Neuronal stem cell (in vitro differentiated cells): ENCODE data around the gene SNX24.

ENCODE experiments used
- DNase-seq: peaks from one replicate; pipeline ENCODE4 v3.0.0-alpha.2; 2013; ENCODE audit warnings: low spot score
- H2AFZ ChIP-seq: one replicate; pipeline ENCODE4 v1.6.1; 2013; ENCODE audit warnings: mild to moderate bottlenecking, low read length, inconsistent platforms
- H2AK5ac ChIP-seq: 2 replicates; pipeline ENCODE4 v1.6.1; 2013; ENCODE audit warnings: low read depth, mild to moderate bottlenecking, inconsistent platforms, low read length, moderate library complexity, mixed read lengths
- H2BK120ac ChIP-seq: 2 replicates; pipeline ENCODE4 v1.6.1; 2013; ENCODE audit warnings: low read depth, mild to moderate bottlenecking, inconsistent platforms, low read length, moderate library complexity, mixed read lengths
- H2BK12ac ChIP-seq: one replicate; pipeline ENCODE4 v1.6.1; 2013; ENCODE audit warnings: low read length, inconsistent platforms
- H2BK15ac ChIP-seq: 2 replicates; pipeline ENCODE4 v1.6.1; 2013; ENCODE audit warnings: mild to moderate bottlenecking, low read length, inconsistent platforms, mixed read lengths
- H2BK5ac ChIP-seq: one replicate; pipeline ENCODE4 v1.6.1; 2013; ENCODE audit warnings: inconsistent platforms, mild to moderate bottlenecking, low read length, moderate library complexity
- H3K14ac ChIP-seq: one replicate; pipeline ENCODE4 v1.6.1; 2013; ENCODE audit warnings: low read length, inconsistent platforms
- H3K18ac ChIP-seq: 2 replicates; pipeline ENCODE4 v1.6.1; 2013; ENCODE audit warnings: low read length, inconsistent platforms
- H3K23ac ChIP-seq: 2 replicates; pipeline ENCODE4 v1.6.1; 2013; ENCODE audit warnings: low read depth, mild to moderate bottlenecking, mixed read lengths, low read length, inconsistent platforms; ENCODE audit not compliant: poor library complexity
- H3K27ac ChIP-seq: replicated peaks from 3 replicates; pipeline ENCODE4 v1.5.1; 2013; ENCODE audit warnings: low read length, inconsistent platforms
- H3K27me3 ChIP-seq, 3 experiments: 2 replicates each; pipeline ENCODE4 v1.6.1; 2013; ENCODE audit warnings: low read length in 3 of 3, mild to moderate bottlenecking in 2 of 3, inconsistent platforms in 1 of 3, low read depth in 1 of 3, mixed read lengths in 1 of 3, moderate library complexity in 1 of 3; ENCODE audit not compliant: control insufficient read depth in 3 of 3, insufficient read depth in 3 of 3
- H3K36me3 ChIP-seq, 2 donors: replicated peaks in 1 of 2; 2 replicates each; pipeline ENCODE4 v1.6.1; 2013; ENCODE audit warnings: low read length in 2 of 2; ENCODE audit not compliant: control insufficient read depth in 2 of 2, insufficient read depth in 2 of 2
- H3K4ac ChIP-seq: 2 replicates; pipeline ENCODE4 v1.6.1; 2013; ENCODE audit warnings: inconsistent platforms, mild to moderate bottlenecking, low read length, moderate library complexity
- H3K4me1 ChIP-seq, 2 donors: 1 replicate in 1 of 2; 2 replicates in 1 of 2; pipeline ENCODE4 v1.6.1; 2013; ENCODE audit warnings: low read length in 2 of 2, low read depth in 1 of 2; ENCODE audit not compliant: control insufficient read depth in 2 of 2, insufficient read depth in 1 of 2
- H3K4me2 ChIP-seq: one replicate; pipeline ENCODE4 v1.6.1; 2013; ENCODE audit warnings: mild to moderate bottlenecking, low read length, inconsistent platforms; ENCODE audit not compliant: insufficient read depth, poor library complexity, severe bottlenecking
- H3K4me3 ChIP-seq, 2 donors: 2 replicates each; pipeline ENCODE4 v1.5.1; 2013; ENCODE audit warnings: low read length in 2 of 2, mild to moderate bottlenecking in 2 of 2, inconsistent platforms in 1 of 2, moderate library complexity in 1 of 2
- H3K79me1 ChIP-seq: one replicate; pipeline ENCODE4 v1.6.1; 2013; ENCODE audit warnings: low read depth, mild to moderate bottlenecking, inconsistent platforms, low read length, moderate library complexity
- H3K9ac ChIP-seq: one replicate; pipeline ENCODE4 v1.6.1; 2013; ENCODE audit warnings: mild to moderate bottlenecking, low read depth, low read length, inconsistent platforms; ENCODE audit not compliant: poor library complexity
- H3K9me3 ChIP-seq, 2 donors: replicated peaks in 1 of 2; 2 replicates each; pipeline versions ENCODE3 to v1.6.1; 2013; ENCODE audit warnings: low read length in 2 of 2, mild to moderate bottlenecking in 2 of 2, inconsistent platforms in 1 of 2, low read depth in 1 of 2, mixed read lengths in 1 of 2, moderate library complexity in 1 of 2; ENCODE audit not compliant: control insufficient read depth in 2 of 2, insufficient read depth in 1 of 2
- H4K8ac ChIP-seq: one replicate; pipeline ENCODE4 v1.6.1; 2013; ENCODE audit warnings: low read depth, mild to moderate bottlenecking, inconsistent platforms, low read length, moderate library complexity
- H4K91ac ChIP-seq: one replicate; pipeline ENCODE4 v1.6.1; 2013; ENCODE audit warnings: low read length, low read depth, mild to moderate bottlenecking, inconsistent platforms; ENCODE audit not compliant: poor library complexity
- WGBS, 2 donors: extraction: QIAGEN DNeasy Blood & Tissue Kit; methylation state at CpG; one replicate each; pipeline ENCODE4 v1.1.7; 2013; ENCODE audit warnings: missing lambda C conversion rate in 2 of 2, mixed read lengths in 1 of 2; ENCODE audit not compliant: insufficient read length in 2 of 2, insufficient replicate concordance in 1 of 2; ENCODE audit errors: extremely low coverage in 2 of 2; 5-methylcytosine and 5-hydroxymethylcytosine counted together

Gene SNX24

GRCh38 chr5:122877518-122877917 is 32.1 kb downstream of the SNX24 start:
- H3K27me3 ChIP-seq, result no peaks in the 10 kb centered on the region
- H3K23ac ChIP-seq, result no peak overlapping the region
- no peak overlapping the region for H3K4me3 ChIP-seq
- no peak overlapping the region for H2BK15ac ChIP-seq
- no peaks in the 10 kb centered on the region for H3K9me3 ChIP-seq
- H3K4me1 ChIP-seq, result peaks cover 0 to 3% of the 10 kb centered on the region in 2 donors
- H2BK5ac ChIP-seq, result no peak overlapping the region
- no peak overlapping the region for H2BK12ac ChIP-seq
- H2BK120ac ChIP-seq, result no peak overlapping the region
- no peak overlapping the region for H3K27ac ChIP-seq
- no peak overlapping the region for H3K9ac ChIP-seq
- no peak for DNase-seq
- no peak overlapping the region for H3K4ac ChIP-seq
- WGBS, 2 donors, result no CpG with 5 or more reads among the region's 2 CpGs
- no peak overlapping the region for H3K14ac ChIP-seq
- H3K36me3 ChIP-seq, result no peaks in the 10 kb centered on the region
- no peak overlapping the region for H2AFZ ChIP-seq
- H4K91ac ChIP-seq, result no peak overlapping the region
- no peak overlapping the region for H3K4me2 ChIP-seq
- H4K8ac ChIP-seq, result no peak overlapping the region
- no peak overlapping the region for H3K18ac ChIP-seq
- H3K79me1 ChIP-seq, result no peaks in the 10 kb centered on the region
- H2AK5ac ChIP-seq, result no peak overlapping the region

- Histone ChIP-seq H2BK15ac (no peak overlapping the region), H2AFZ (no peak overlapping the region), H3K14ac (no peak overlapping the region), H2BK12ac (no peak overlapping the region), H3K9me3 (no peaks in the 10 kb centered on the region), H3K27ac (no peak overlapping the region), H3K4me3 (no peak overlapping the region), H4K91ac (no peak overlapping the region), H3K4me1 (peaks cover 0 to 3% of the 10 kb centered on the region in 2 donors), H2BK120ac (no peak overlapping the region), H4K8ac (no peak overlapping the region), H3K18ac (no peak overlapping the region), H3K9ac (no peak overlapping the region), H3K27me3 (no peaks in the 10 kb centered on the region), H3K4ac (no peak overlapping the region), H2AK5ac (no peak overlapping the region), H2BK5ac (no peak overlapping the region), H3K23ac (no peak overlapping the region), H3K4me2 (no peak overlapping the region), H3K79me1 (no peaks in the 10 kb centered on the region), H3K36me3 (no peaks in the 10 kb centered on the region)
- no peak for DNase-seq
- no CpG with 5 or more reads among the region's 3 CpGs for WGBS, 2 donors
These were observed 33.7 kb downstream of the SNX24 start for GRCh38 chr5:122879076-122879475.

- no peak overlapping the region for H2AK5ac ChIP-seq
- WGBS, 2 donors, result no CpG with 5 or more reads among the region's 4 CpGs
- no peak overlapping the region for H3K27ac ChIP-seq
- H2BK5ac ChIP-seq, result no peak overlapping the region
- H3K23ac ChIP-seq, result no peak overlapping the region
- no peak overlapping the region for H3K14ac ChIP-seq
- no peak for DNase-seq
- H3K4me1 ChIP-seq, result peaks cover 3 to 7% of the 10 kb centered on the region in 2 donors
- no peak overlapping the region for H2AFZ ChIP-seq
- H3K4me3 ChIP-seq, result no peak overlapping the region
- no peak overlapping the region for H3K9ac ChIP-seq
- H4K91ac ChIP-seq, result no peak overlapping the region
- no peak overlapping the region for H3K4me2 ChIP-seq
- H3K36me3 ChIP-seq, result no peaks in the 10 kb centered on the region
- no peak overlapping the region for H3K4ac ChIP-seq
- H2BK120ac ChIP-seq, result no peak overlapping the region
- H2BK15ac ChIP-seq, result no peak overlapping the region
- no peaks in the 10 kb centered on the region for H3K27me3 ChIP-seq
- no peak overlapping the region for H2BK12ac ChIP-seq
- no peak overlapping the region for H3K18ac ChIP-seq
- H4K8ac ChIP-seq, result no peak overlapping the region
- H3K9me3 ChIP-seq, result no peaks in the 10 kb centered on the region
- H3K79me1 ChIP-seq, result no peaks in the 10 kb centered on the region
These were observed 34.8 kb downstream of the SNX24 start for GRCh38 chr5:122880170-122880689.

GRCh38 chr5:122880749-122881148 is 35.3 kb downstream of the SNX24 start:
- DNase-seq, result no peak
- no peak overlapping the region for H4K91ac ChIP-seq

More at GRCh38 chr5:122880749-122881148, 35.3 kb downstream of the SNX24 start:
- H2BK15ac ChIP-seq, result no peak overlapping the region
- H3K9ac ChIP-seq, result no peak overlapping the region
- no peak overlapping the region for H2BK120ac ChIP-seq
- no peaks in the 10 kb centered on the region for H3K79me1 ChIP-seq
- no peaks in the 10 kb centered on the region for H3K27me3 ChIP-seq
- no peaks in the 10 kb centered on the region for H3K36me3 ChIP-seq
- no peak overlapping the region for H4K8ac ChIP-seq
- no peak overlapping the region for H3K14ac ChIP-seq
- H3K27ac ChIP-seq, result no peak overlapping the region
- H3K4me1 ChIP-seq, result peaks cover 3 to 9% of the 10 kb centered on the region in 2 donors
- H3K4me2 ChIP-seq, result no peak overlapping the region
- no peak overlapping the region for H3K4ac ChIP-seq
- H2AK5ac ChIP-seq, result no peak overlapping the region
- no peak overlapping the region for H3K4me3 ChIP-seq
- H2BK12ac ChIP-seq, result no peak overlapping the region
- WGBS, 2 donors, result no CpG with 5 or more reads among the region's 3 CpGs
- H3K18ac ChIP-seq, result no peak overlapping the region
- H3K9me3 ChIP-seq, result no peaks in the 10 kb centered on the region
- H2AFZ ChIP-seq, result no peak overlapping the region
- no peak overlapping the region for H3K23ac ChIP-seq
- no peak overlapping the region for H2BK5ac ChIP-seq
